ENCODE measurements around the gene SPATS2L. TPM values are rescaled to one million over a fixed set of nuclear protein-coding genes. Genes with fewer than 3 reads are reported as not detected.

SPATS2L gene
- polyA plus RNA-seq, 1 of the 3 experiments (the other 2 are of a cell fraction): 86.8 TPM

DNA sequence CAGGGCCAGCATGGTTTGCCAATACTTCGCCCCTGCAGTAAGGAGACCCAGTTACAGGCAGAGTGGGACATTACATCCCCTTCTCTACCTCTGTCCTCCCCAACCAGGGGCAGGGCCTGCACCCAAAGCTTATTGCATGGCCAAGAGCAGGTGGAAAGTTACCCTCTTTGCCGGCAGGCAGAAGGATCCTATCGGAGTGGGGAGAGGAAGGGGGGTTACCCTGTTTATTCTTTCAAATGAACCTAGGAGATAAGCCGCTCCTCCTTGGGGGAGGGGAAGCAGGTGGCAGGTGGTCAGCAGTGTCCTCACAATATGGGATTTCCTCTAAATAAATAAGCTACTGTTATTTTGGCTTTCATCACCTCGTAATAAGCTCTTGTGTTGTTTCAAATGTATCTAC is 53.9 kb downstream of the SPATS2L start (continued):
- TF ChIP-seq, protein P1, sequence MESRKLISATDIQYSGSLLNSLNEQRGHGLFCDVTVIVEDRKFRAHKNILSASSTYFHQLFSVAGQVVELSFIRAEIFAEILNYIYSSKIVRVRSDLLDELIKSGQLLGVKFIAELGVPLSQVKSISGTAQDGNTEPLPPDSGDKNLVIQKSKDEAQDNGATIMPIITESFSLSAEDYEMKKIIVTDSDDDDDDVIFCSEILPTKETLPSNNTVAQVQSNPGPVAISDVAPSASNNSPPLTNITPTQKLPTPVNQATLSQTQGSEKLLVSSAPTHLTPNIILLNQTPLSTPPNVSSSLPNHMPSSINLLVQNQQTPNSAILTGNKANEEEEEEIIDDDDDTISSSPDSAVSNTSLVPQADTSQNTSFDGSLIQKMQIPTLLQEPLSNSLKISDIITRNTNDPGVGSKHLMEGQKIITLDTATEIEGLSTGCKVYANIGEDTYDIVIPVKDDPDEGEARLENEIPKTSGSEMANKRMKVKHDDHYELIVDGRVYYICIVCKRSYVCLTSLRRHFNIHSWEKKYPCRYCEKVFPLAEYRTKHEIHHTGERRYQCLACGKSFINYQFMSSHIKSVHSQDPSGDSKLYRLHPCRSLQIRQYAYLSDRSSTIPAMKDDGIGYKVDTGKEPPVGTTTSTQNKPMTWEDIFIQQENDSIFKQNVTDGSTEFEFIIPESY (IDR thresholded peaks at IDR 0.05; ENCODE audit: borderline replicate concordance, low read depth): no peak
- no peak for TF ChIP-seq EZH2phosphoT487 (IDR thresholded peaks at IDR 0.05; ENCODE audit: borderline replicate concordance, low read depth)

DNA sequence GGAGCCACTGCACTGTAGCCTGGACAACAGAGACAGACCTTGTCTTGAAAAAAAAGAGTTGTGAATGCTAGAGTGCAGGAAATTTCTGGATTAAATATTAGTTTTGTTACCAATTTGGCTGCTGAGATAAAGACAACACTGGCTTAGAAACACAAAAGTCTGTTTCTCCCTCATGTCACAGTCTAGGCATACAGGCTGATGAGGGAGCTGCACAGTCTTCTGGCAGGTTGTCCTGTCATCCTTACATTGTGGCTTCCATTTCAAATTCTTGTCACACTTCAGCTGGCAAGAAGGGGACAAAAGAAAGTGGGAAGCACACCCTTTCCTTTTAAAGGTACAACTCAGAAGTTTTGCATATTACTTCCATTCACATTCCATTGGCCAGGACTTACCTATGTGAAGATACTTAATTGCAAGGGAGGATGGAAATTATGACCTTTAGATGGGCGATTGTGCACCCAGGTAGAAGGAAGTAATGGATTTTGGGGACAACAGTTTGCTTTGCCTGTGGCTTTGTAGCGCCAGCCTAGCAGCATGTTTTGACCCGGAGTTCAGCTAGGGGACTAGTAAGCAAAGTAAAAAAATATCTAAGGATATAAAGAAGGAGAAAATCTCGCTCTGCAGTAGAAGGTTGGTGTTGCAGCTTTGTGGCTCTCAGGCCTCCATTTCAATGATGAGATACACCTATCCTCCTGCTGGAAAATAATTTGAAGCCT is 55.9 kb downstream of the SPATS2L start:
- DNase-seq: no peak
- no peak overlapping the region for H3K9ac ChIP-seq
- TF ChIP-seq SMC3 (IDR thresholded peaks at IDR 0.05; ENCODE audit: low read depth, low read length) (no peak), NRF1 (IDR thresholded peaks at IDR 0.05; ENCODE audit: low read depth, low read length) (no peak), CHD2 (IDR thresholded peaks at IDR 0.05; ENCODE audit: low read length, partially characterized antibody) (no peak), FOXM1 (IDR thresholded peaks at IDR 0.05; ENCODE audit: low read depth) (no peak), MEF2A (IDR thresholded peaks at IDR 0.05; ENCODE audit: borderline replicate concordance, low read depth) (no peak), ELF1 (IDR thresholded peaks at IDR 0.05) (no peak), TEAD4 (IDR thresholded peaks at IDR 0.05; ENCODE audit: borderline replicate concordance, insufficient read depth) (no peak), FOSL2 (IDR thresholded peaks at IDR 0.05; ENCODE audit: borderline replicate concordance, low read depth) (no peak), MXI1 (IDR thresholded peaks at IDR 0.05; ENCODE audit: low read depth, low read length) (no peak), RAD21 (IDR thresholded peaks at IDR 0.05; ENCODE audit: low read length) (no peak), RXRA (IDR thresholded peaks at IDR 0.05; ENCODE audit: borderline replicate concordance, low read depth) (no peak), SIN3A (IDR thresholded peaks at IDR 0.05; ENCODE audit: borderline replicate concordance, low read depth, low read length) (no peak), YY1 (IDR thresholded peaks at IDR 0.05; ENCODE audit: low read depth) (no peak), TAF1 (IDR thresholded peaks at IDR 0.05; ENCODE audit: borderline replicate concordance, low read depth, low read length) (no peak), GATA2 (CRISPR knock-in tag; IDR thresholded peaks at IDR 0.05) (no peak), JUND (IDR thresholded peaks at IDR 0.05) (no peak), POLR2AphosphoS5 (IDR thresholded peaks at IDR 0.05; ENCODE audit: low read depth, low read length) (no peak)
- TF ChIP-seq, protein P2, sequence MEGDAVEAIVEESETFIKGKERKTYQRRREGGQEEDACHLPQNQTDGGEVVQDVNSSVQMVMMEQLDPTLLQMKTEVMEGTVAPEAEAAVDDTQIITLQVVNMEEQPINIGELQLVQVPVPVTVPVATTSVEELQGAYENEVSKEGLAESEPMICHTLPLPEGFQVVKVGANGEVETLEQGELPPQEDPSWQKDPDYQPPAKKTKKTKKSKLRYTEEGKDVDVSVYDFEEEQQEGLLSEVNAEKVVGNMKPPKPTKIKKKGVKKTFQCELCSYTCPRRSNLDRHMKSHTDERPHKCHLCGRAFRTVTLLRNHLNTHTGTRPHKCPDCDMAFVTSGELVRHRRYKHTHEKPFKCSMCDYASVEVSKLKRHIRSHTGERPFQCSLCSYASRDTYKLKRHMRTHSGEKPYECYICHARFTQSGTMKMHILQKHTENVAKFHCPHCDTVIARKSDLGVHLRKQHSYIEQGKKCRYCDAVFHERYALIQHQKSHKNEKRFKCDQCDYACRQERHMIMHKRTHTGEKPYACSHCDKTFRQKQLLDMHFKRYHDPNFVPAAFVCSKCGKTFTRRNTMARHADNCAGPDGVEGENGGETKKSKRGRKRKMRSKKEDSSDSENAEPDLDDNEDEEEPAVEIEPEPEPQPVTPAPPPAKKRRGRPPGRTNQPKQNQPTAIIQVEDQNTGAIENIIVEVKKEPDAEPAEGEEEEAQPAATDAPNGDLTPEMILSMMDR (IDR thresholded peaks at IDR 0.05): no peak
- TF ChIP-seq, protein P3, sequence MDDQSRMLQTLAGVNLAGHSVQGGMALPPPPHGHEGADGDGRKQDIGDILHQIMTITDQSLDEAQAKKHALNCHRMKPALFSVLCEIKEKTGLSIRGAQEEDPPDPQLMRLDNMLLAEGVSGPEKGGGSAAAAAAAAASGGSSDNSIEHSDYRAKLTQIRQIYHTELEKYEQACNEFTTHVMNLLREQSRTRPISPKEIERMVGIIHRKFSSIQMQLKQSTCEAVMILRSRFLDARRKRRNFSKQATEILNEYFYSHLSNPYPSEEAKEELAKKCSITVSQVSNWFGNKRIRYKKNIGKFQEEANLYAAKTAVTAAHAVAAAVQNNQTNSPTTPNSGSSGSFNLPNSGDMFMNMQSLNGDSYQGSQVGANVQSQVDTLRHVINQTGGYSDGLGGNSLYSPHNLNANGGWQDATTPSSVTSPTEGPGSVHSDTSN (IDR thresholded peaks at IDR 0.05): no peak
- ChIA-PET CTCF (interaction anchor here (1.3 to 2.5 kb wide), 3 partner anchors 10 to 54 kb away, joined by 4 to 9 read pairs (median 6); no protein-coding TSS in a partner anchor), POLR2A (no interaction called here)
- peaks cover 76% of the 10 kb centered on the region for H3K79me2 ChIP-seq (ENCODE audit: insufficient read depth)
- H4K20me1 ChIP-seq (ENCODE audit: insufficient read depth): peaks cover 5% of the 10 kb centered on the region
- H3K27me3 ChIP-seq (ENCODE audit: insufficient read depth): no peaks in the 10 kb centered on the region
- H3K36me3 ChIP-seq (replicated peaks in 1 of 2; ENCODE audit: control insufficient read depth in 1 of 2, insufficient read depth in 2 of 2, low read length in 1 of 2): no peaks in the 10 kb centered on the region
- no peaks in the 10 kb centered on the region for H3F3A ChIP-seq (replicated peaks; ENCODE audit: insufficient read depth)
- no peaks in the 10 kb centered on the region for H3K9me3 ChIP-seq
- H2AFZ ChIP-seq (ENCODE audit: low read depth): no peak overlapping the region
- no peak overlapping the region for H3K4me2 ChIP-seq
- peaks cover 5 to 21% of the 10 kb centered on the region in 2 experiments; a peak in 2 of 4 replicates for H3K4me1 ChIP-seq (ENCODE audit: control insufficient read depth in 1 of 2, insufficient read depth in 2 of 2, low read depth in 1 of 2, low read length in 1 of 2)
- H3K4me3 ChIP-seq (ENCODE audit: low read depth in 2 of 2, low read length in 1 of 2): no peak overlapping the region
- WGBS (ENCODE audit: low lambda C conversion rate): 96% methylated on average over 4 of the region's 4 CpGs
- H3K9me2 ChIP-seq: no peaks in the 10 kb centered on the region
- H3K27ac ChIP-seq (ENCODE audit: low read depth in 2 of 2, low read length in 1 of 2): no peak overlapping the region
